GM21528 (cell line): ENCODE measurements around the gene BLVRA.

Experiments
- ATAC-seq: cut with Tn5 transposase; IDR thresholded peaks from one replicate; pipeline ENCODE4 v1.9.1; 2021; ENCODE audit warnings: mild to moderate bottlenecking, moderate library complexity; ENCODE audit not compliant: unreplicated experiment, low FRiP score

BLVRA gene

GRCh38 chr7:43747328-43748105 lies 11.0 kb upstream of the BLVRA start:
- no peak for ATAC-seq

- ATAC-seq: no peak
Observed at GRCh38 chr7:43749383-43749940, 9.0 kb upstream of the BLVRA start.

- no peak for ATAC-seq
Observed at GRCh38 chr7:43750016-43750887, 8.2 kb upstream of the BLVRA start.

GRCh38 chr7:43752411-43752810 lies 6.1 kb upstream of the BLVRA start:
- no peak for ATAC-seq

- no peak for ATAC-seq
Observed at GRCh38 chr7:43753271-43753810, 5.1 kb upstream of the BLVRA start.

GRCh38 chr7:43753843-43754242 lies 4.6 kb upstream of the BLVRA start:
- no peak for ATAC-seq

- no peak for ATAC-seq
Observed at GRCh38 chr7:43754596-43754995, 3.9 kb upstream of the BLVRA start.

- no peak for ATAC-seq
Observed at GRCh38 chr7:43756368-43757072, 2.0 kb upstream of the BLVRA start.

GRCh38 chr7:43757073-43757720 lies 1.3 kb upstream of the BLVRA start:
- ATAC-seq: no peak

GRCh38 chr7:43758822-43759683 lies 573 bp downstream of the BLVRA start:
- peak; percentile 53 for ATAC-seq

GRCh38 chr7:43760861-43761260 lies 2.4 kb downstream of the BLVRA start:
- ATAC-seq: no peak

- ATAC-seq: no peak
Observed at GRCh38 chr7:43761382-43761781, 2.9 kb downstream of the BLVRA start.

GRCh38 chr7:43761938-43762692 lies 3.6 kb downstream of the BLVRA start:
- ATAC-seq: no peak

GRCh38 chr7:43763183-43763582 lies 4.7 kb downstream of the BLVRA start:
- no peak for ATAC-seq

GRCh38 chr7:43764039-43764761 lies 5.7 kb downstream of the BLVRA start:
- no peak for ATAC-seq

GRCh38 chr7:43764807-43765491 lies 6.5 kb downstream of the BLVRA start:
- no peak for ATAC-seq

- ATAC-seq: no peak
Observed at GRCh38 chr7:43766564-43766963, 8.1 kb downstream of the BLVRA start.
